ENCODE results near the gene RAE1.

The RAE1 gene

GRCh38 chr20:57372157-57372556 is 21.1 kb downstream of the RAE1 start:
- DNase-seq (ENCODE audit: low read depth in 2 of 2): no peak

DNA sequence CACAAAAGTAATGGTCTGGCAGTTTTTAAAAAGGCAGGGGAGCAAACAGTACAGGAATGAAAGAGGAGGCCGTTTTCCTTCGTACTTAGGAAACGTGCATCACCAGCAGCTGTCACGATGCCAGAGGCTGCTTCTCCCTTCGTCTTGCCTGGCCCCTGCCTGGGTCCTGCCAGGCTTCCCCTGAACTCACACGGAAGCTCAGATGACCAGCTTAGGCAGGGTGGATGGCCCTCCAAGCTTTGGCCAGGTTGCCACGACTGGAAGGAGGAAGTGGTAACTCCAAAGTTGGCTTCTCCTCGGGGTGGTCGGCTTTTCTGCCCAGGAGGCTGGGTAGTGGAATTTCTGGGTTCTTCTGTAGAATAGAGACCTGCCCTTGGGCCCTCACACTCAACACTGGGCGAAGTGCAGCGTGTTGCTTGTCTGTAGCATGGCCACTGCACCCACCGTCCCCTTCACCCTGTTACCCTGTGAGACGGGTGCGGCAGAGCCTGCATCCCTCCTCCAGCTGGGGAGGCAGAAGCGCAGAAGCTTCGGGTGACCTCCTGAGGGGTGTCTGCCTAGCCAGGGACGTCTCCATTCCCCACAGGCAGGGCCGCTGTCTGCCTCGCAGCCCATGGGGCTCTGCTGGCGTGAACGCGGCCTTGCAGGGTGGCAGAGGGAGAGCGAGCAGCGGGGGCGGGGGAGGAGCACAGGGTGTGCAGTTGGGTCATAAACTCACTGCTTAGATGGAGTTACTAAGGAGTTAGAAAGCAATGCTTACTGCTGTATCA is 21.7 kb downstream of the RAE1 start:
- DNase-seq (ENCODE audit: low read depth in 2 of 2): no peak

DNA sequence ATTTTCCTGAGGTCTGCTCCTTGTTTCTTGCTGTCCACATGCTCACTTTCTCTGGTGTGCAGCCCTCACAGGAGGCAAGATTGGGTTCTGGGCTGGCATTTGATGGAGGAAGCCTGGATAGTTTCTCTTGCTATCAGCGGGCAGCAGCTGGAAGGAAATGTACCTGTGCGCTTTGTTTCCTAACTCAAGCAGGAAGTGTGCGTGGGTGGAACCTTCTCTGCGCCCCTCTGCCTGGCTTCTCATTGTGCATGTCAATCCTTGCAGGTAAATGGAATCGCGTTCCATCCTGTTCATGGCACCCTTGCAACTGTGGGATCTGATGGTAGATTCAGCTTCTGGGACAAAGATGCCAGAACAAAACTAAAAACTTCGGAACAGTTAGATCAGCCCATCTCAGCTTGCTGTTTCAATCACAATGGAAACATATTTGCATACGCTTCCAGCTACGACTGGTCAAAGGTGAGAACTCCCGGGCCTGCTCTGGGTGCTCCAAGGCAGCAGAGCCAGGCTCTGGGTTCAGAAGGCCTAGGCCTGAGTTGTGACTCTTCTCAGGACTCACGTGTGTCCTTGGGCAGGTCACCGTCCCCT is 23.4 kb downstream of the RAE1 start:
- DNase-seq (ENCODE audit: low read depth in 2 of 2): no peak

GRCh38 chr20:57374931-57375651 is 24.0 kb downstream of the RAE1 start:
- no peak for DNase-seq (ENCODE audit: low read depth in 2 of 2)

DNA sequence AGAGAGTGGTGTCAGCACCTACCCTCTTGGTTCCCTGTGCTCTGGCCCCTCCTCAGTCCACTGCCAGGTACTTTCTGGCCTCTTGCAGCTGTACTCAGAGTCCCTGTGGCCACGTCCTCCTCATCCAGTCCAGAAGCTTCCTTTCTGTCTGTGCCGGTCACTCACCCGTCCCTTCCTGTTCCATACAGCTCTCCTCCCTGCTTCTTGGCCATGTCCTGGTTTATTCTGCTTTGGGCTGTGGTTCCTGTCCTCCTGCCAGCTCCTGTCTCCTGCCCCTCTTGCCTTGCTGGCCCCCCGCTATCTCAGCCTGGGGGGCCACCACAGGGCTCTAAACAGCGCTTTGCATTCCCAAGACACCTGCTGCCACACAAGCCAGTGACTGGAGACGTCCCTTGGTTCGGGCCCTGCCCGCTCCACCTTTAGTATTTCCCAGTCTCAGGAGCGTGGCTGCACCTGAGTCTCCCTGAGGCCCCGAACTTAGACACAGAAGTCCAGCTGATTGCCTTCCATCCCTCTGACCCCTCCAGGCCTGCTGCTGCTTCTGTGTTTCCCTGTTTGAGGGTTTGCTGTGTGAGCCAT is 24.7 kb downstream of the RAE1 start:
- DNase-seq (ENCODE audit: low read depth in 2 of 2): no peak

- no peak for DNase-seq (ENCODE audit: low read depth in 2 of 2)
These were observed 26.3 kb downstream of the RAE1 start for GRCh38 chr20:57377350-57377749.

DNA sequence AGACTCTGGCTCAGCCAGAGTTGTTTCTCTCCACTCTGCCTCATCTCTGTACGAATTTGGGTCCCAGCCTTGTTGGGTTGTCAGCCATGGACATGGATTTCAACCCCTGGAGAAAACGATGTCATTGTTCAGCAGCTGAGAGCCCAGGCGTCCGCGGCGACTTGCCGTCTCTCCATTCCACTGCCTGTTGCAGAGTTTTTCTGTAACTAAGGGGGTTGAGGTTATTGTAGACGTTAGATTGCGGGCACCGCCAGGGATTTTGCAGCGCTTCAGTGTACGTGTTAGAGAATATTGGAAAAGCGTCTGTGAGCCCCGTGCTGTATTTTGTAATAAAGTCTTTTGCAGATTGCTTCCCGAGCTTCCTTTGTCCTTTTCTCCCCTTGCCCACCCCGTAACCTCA is 27.1 kb downstream of the RAE1 start:
- DNase-seq (ENCODE audit: low read depth in 2 of 2): no peak

- no peak for DNase-seq (ENCODE audit: low read depth in 2 of 2)
These were observed 27.7 kb downstream of the RAE1 start for GRCh38 chr20:57378646-57379262.

GRCh38 chr20:57379263-57379647 is 28.2 kb downstream of the RAE1 start:
- no peak for DNase-seq (ENCODE audit: low read depth in 2 of 2)

- DNase-seq (ENCODE audit: low read depth in 2 of 2): no peak
These were observed 29.2 kb downstream of the RAE1 start for GRCh38 chr20:57380081-57380750.

GRCh38 chr20:57381596-57382503 is 30.8 kb downstream of the RAE1 start:
- peak; percentile 77 to 85 for DNase-seq (ENCODE audit: low read depth in 2 of 2)

DNA sequence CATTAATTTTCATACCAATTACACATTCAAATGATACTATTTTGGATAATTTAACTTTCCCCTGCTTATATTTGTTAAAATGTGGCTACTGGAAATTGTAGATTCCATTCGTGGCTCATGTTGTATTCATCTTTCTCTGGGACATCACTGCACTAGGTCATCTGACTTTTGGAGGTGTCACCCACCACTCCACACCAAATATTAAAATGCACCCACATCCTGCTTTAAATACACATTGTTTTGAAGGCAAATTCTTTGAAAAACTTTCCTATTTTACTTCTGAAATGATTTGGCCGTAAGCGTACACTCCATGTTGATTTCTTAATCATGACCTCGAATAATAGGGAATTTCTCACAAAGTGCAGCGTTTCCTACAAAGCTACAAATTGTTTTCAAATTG is 31.5 kb downstream of the RAE1 start:
- DNase-seq (ENCODE audit: low read depth in 2 of 2): no peak

- no peak for DNase-seq (ENCODE audit: low read depth in 2 of 2)
These were observed 32.6 kb downstream of the RAE1 start for GRCh38 chr20:57383447-57384347.

GRCh38 chr20:57384486-57384885 is 33.4 kb downstream of the RAE1 start:
- DNase-seq (ENCODE audit: low read depth in 2 of 2): no peak

DNA sequence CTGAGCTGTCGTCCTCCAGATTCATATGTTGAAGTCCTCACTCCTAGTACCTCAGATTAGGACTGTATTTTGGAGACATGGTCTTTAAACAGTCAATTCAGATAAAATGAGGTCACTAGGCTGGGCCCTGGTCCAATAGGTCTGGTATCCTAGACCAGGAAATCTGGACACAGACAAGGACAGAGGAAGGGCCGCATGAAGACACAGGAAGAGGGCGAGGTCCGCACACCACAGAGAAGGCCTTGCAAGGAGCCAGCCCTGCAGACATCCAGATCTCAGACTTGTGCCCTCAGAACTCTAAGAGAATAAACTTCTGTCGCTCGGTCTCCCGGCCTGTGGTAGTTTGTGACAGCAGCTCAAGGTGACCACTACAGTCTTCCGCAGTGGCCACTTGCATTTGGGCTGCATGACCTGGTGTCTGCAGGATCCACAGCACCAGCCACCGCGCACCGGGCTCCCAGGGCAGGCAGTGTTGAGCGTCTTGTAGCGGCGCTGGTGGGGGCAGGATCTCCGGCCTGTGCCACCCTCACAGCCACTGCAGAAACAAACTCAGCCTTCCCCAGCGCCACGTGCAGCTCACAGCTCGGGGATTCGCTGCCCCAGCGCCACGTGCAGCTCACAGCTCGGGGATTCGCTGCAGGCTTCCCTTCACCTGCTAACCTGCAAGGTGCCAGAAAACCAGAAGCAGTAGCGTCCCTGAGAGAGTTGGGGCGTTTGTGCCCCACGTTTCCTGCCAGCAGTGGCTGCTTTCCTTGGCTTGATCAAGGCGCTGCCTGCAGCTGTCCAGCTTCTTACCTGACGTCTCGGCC is 34.1 kb downstream of the RAE1 start:
- no peak for DNase-seq (ENCODE audit: low read depth in 2 of 2)

- DNase-seq (ENCODE audit: low read depth in 2 of 2): no peak
These were observed 34.9 kb downstream of the RAE1 start for GRCh38 chr20:57385940-57386339.

- DNase-seq (ENCODE audit: low read depth in 2 of 2): no peak
These were observed 35.7 kb downstream of the RAE1 start for GRCh38 chr20:57386762-57387161.

DNA sequence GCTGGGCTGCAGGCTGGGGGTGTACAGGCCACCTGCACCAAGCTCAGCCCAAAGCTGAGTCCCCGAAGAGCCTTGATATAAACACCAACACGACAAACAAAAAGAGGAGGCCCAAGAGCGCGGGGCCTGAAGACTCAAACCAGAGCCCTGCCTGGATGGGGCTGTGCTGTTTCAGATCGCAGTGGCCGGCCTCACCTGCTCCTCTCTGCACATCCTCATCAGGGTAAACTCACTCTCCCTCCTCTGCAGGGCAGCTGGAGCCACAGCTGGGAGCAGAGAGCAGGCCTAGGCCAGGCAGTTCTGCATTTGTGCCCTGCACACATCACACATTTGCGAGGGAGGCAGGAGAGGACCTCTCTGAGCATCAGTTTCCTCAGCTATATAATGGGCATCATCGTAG is 36.4 kb downstream of the RAE1 start:
- no peak for DNase-seq (ENCODE audit: low read depth in 2 of 2)

- DNase-seq (ENCODE audit: low read depth in 2 of 2): no peak
These were observed 36.9 kb downstream of the RAE1 start for GRCh38 chr20:57387945-57388371.

Measured in stimulated activated CD4-positive, alpha-beta T cell treated with anti-CD3 and anti-CD28 coated beads, Interleukin-1b, Interleukin-23, amount 100 ng/mL, for 4 hours (primary cell).